ENCODE measurements around the gene TEAD4.

TEAD4 gene

GRCh38 chr12:3085341-3086139, 126.3 kb downstream of the TEAD4 start:
- DNase-seq = no peak

DNA sequence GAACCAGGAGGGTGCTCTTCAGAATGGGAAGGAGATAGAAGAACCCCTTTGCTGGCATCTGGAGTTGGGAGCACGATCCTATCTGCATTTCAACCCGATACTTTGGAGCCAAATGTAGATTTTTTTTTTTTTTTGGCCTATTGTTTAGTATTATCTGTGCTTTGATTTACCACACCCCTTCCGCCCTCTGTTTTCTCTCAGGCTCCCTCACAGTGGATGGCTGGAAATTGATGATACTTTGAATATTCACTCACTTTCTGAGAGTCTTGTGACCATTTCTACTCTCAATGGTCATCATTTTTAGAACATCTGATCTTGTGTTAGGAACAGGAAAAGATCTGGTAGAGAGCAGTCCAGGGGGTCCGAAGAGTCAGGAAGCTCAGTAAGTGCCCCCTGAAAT, 127.0 kb downstream of the TEAD4 start:
- no peak for DNase-seq

- DNase-seq = no peak
These were observed 127.6 kb downstream of the TEAD4 start for GRCh38 chr12:3086729-3087323.

DNA sequence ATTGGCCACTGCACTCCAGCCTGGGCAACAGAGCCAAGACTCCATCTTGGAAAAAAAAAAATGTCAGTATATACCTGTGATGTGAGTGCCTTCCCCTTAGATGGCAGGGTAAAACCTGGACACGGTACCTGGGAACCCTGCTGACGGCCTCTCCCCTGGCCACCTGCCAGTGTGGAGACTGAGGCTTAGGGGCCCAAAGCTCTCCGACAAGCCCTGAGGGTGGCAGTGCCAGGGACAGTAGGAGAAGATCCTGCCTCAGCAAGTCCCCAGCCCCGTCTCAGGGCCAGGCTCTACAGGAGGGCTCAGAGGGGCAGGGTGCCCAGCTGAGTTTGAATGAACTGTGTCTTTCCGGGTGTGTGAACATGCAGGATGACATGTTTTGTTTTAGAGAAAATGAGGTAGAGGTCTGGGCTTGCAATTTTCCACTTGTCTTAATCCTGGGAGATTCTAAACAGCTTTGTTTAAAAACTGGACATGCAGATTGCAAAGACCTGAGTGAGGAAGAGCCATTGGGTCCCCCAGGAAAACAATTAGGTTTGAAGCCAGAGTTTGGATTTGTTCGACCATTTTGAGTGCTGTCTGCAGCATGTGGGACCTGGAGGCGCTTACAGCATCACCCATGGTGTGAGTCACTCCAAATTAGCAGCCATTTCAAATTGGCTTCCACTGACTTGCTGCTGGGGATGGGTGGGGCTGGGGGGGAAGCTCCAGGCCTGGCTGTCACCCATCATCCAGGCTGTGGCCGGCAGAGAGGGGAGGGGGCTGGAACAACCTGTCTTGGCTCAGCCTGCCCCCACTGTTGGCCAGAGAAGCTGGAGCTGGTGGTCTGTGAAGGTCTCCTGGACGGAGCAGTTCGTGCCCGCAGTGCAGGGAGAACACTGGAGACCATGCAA, 128.8 kb downstream of the TEAD4 start:
- no peak for DNase-seq

DNA sequence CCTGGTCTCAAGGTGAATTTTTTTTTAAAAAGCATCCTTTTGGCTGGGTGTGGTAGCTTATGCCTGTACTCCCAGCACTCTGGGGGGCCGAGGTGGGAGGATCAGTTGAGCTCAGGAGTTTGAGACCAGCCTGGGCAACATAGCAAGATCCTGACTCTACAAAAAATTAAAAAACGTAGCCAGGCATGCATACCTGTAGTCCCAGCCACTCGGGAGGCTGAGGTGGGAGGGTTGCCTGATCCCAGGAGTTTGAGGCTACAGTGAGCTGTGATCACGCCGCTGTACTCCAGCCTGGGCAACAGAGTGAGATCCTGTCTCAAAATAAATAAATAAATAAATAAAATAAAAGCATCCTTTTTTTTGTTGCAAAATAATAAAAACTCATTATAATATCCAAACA, 130.4 kb downstream of the TEAD4 start:
- DNase-seq = no peak
